Loucy (cell line): ENCODE measurements around the gene SLC35F1.

ENCODE experiments used
- H2AFZ ChIP-seq: fragments of 200-600 bp; sonication (generic); 2 replicates; pipeline ENCODE4 v1.6.0; 2016; ENCODE audit warnings: antibody characterized with exemption, mild to moderate bottlenecking, low read length, moderate library complexity
- H3F3A ChIP-seq: fragments of 200-600 bp; 2 replicates; pipeline ENCODE4 v1.6.0; 2016; ENCODE audit warnings: antibody characterized with exemption, low read depth, mild to moderate bottlenecking
- H3K27me3 ChIP-seq: fragments of 200-600 bp; sonication (generic); 2 replicates; pipeline ENCODE4 v1.6.1; 2014; ENCODE audit warnings: low read length, mild to moderate bottlenecking; ENCODE audit not compliant: insufficient read depth, poor library complexity, severe bottlenecking
- H3K36me3 ChIP-seq: fragments of 200-600 bp; sonication (generic); 2 replicates; pipeline ENCODE4 v1.6.1; 2016; ENCODE audit warnings: low read length; ENCODE audit not compliant: insufficient read depth
- H3K4me1 ChIP-seq: fragments of 200-600 bp; sonication (generic); 2 replicates; pipeline ENCODE4 v1.5.1; 2014; ENCODE audit warnings: low read length, mild to moderate bottlenecking; ENCODE audit not compliant: insufficient read depth, poor library complexity, severe bottlenecking
- H3K4me2 ChIP-seq: fragments of 200-600 bp; sonication (generic); 2 replicates; pipeline ENCODE4 v1.6.0; 2014; ENCODE audit warnings: antibody characterized with exemption, low read length, low read depth, mild to moderate bottlenecking; ENCODE audit not compliant: poor library complexity, severe bottlenecking
- H3K4me3 ChIP-seq: fragments of 200-600 bp; sonication (generic); 2 replicates; pipeline ENCODE4 v1.5.1; 2014; ENCODE audit warnings: low read length, mild to moderate bottlenecking, mixed read lengths; ENCODE audit not compliant: poor library complexity, severe bottlenecking
- H3K79me2 ChIP-seq: fragments of 200-600 bp; sonication (generic); 2 replicates; pipeline ENCODE4 v1.6.1; 2014; ENCODE audit warnings: low read length; ENCODE audit not compliant: insufficient read depth
- H3K9ac ChIP-seq: fragments of 200-600 bp; sonication (generic); 2 replicates; pipeline ENCODE4 v1.6.0; 2014; ENCODE audit warnings: mild to moderate bottlenecking, low read depth, low read length, moderate library complexity; ENCODE audit not compliant: poor library complexity, severe bottlenecking
- H3K9me2 ChIP-seq: fragments of 200-600 bp; sonication (generic); replicated peaks from 2 replicates; pipeline ENCODE4 v1.6.1; 2016; ENCODE audit warnings: low read depth, low read length, mixed read lengths
- H3K9me3 ChIP-seq: fragments of 200-600 bp; sonication (generic); 2 replicates; pipeline ENCODE4 v1.6.1; 2014; ENCODE audit warnings: mild to moderate bottlenecking, antibody characterized with exemption, low read length, low read depth; ENCODE audit not compliant: insufficient read depth
- H4K20me1 ChIP-seq: fragments of 200-600 bp; sonication (generic); 2 replicates; pipeline ENCODE4 v1.6.0; 2014; ENCODE audit warnings: antibody characterized with exemption, low read length, mild to moderate bottlenecking; ENCODE audit not compliant: insufficient read depth, poor library complexity, severe bottlenecking
- EZH2phosphoT487 ChIP-seq: fragments of 200-600 bp; IDR thresholded peaks from 2 replicates; pipeline ENCODE4 v1.6.1; 2018; ENCODE audit warnings: antibody characterized with exemption, mild to moderate bottlenecking, moderate library complexity, borderline replicate concordance
- TF ChIP-seq, protein P1 (sequence below): fragments of 200-600 bp; sonication (generic); conservative IDR thresholded peaks from 2 replicates; pipeline ENCODE4 v1.5.1; 2014; ENCODE audit warnings: mild to moderate bottlenecking, antibody characterized with exemption, low read length

SLC35F1 gene

DNA sequence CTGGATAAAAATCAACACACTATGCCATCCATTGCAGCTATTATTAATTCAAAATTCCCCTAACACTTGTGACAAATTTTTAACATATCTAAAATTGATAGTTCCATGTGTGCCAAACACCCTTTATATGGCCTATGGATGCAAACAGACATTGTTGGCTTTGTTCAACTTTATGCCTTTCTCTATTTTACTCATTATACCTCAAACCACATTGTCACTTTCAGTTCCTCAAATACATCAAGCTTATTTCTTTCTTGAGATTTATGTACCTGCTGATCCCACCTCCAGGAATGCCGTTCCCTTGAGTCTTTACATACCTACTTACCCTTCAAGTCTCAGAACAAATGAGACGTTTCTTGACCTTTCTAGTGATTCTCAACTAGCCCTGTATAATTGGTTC is 447.6 kb downstream of the SLC35F1 start:
- Histone ChIP-seq H3F3A (no peaks in the 10 kb centered on the region), H3K4me3 (no peak overlapping the region), H3K4me2 (no peak overlapping the region), H3K9me2 (no peaks in the 10 kb centered on the region), H4K20me1 (no peaks in the 10 kb centered on the region), H3K4me1 (no peaks in the 10 kb centered on the region), H2AFZ (no peak overlapping the region), H3K36me3 (no peaks in the 10 kb centered on the region), H3K79me2 (no peaks in the 10 kb centered on the region), H3K9me3 (no peaks in the 10 kb centered on the region), H3K9ac (no peak overlapping the region), H3K27me3 (no peaks in the 10 kb centered on the region)
- no peak for TF ChIP-seq EZH2phosphoT487
- TF ChIP-seq, protein P1, sequence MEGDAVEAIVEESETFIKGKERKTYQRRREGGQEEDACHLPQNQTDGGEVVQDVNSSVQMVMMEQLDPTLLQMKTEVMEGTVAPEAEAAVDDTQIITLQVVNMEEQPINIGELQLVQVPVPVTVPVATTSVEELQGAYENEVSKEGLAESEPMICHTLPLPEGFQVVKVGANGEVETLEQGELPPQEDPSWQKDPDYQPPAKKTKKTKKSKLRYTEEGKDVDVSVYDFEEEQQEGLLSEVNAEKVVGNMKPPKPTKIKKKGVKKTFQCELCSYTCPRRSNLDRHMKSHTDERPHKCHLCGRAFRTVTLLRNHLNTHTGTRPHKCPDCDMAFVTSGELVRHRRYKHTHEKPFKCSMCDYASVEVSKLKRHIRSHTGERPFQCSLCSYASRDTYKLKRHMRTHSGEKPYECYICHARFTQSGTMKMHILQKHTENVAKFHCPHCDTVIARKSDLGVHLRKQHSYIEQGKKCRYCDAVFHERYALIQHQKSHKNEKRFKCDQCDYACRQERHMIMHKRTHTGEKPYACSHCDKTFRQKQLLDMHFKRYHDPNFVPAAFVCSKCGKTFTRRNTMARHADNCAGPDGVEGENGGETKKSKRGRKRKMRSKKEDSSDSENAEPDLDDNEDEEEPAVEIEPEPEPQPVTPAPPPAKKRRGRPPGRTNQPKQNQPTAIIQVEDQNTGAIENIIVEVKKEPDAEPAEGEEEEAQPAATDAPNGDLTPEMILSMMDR = no peak

DNA sequence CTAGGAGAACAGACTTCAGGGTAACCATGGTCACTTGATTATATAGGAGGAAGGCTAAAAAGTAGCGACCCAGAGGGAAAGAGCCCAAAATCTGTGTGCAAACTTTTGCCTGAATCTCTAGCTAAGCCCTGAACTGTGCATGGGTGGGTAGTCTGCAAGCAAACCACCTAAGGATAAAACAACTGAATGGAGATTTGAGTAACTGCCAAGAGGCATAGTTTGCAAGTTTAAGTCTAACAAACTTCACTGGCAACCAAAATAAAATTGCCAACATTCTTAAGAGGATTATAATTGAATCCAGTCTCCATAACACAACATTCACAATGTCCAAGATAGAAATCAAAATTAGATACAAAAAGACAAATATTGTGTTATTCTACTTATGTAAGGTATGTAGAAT is 449.0 kb downstream of the SLC35F1 start:
- no peak overlapping the region for H3K9ac ChIP-seq
- H3K4me2 ChIP-seq = no peak overlapping the region
- no peaks in the 10 kb centered on the region for H3K4me1 ChIP-seq
- H4K20me1 ChIP-seq = no peaks in the 10 kb centered on the region
- H3K79me2 ChIP-seq = no peaks in the 10 kb centered on the region
- H3K4me3 ChIP-seq = no peak overlapping the region
- H3F3A ChIP-seq = no peaks in the 10 kb centered on the region
- no peaks in the 10 kb centered on the region for H3K9me2 ChIP-seq
- no peaks in the 10 kb centered on the region for H3K27me3 ChIP-seq
- no peak overlapping the region for H2AFZ ChIP-seq
- no peaks in the 10 kb centered on the region for H3K36me3 ChIP-seq
- no peaks in the 10 kb centered on the region for H3K9me3 ChIP-seq
- TF ChIP-seq, protein P1 = no peak
- TF ChIP-seq EZH2phosphoT487 = no peak

DNA sequence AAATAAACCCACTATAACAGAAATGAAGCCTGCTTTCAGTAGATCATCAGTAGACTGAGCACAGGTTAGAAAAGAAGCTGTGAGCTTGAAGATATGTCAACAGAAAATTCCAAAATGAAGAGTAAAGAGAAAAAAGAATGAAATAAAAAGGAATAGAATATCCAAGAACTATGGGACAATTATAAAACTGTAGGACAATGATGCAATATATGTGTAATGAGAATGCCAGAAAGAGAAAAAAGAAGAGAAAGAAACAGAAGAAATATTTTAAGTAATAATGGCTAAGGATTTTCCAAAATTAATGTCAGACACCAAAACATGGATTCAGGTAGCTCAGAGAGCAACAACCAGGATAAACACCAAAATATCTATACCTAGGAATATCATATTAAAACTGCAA is 449.6 kb downstream of the SLC35F1 start:
- Histone ChIP-seq H3K9me2 (no peaks in the 10 kb centered on the region), H2AFZ (no peak overlapping the region), H3F3A (no peaks in the 10 kb centered on the region), H3K79me2 (no peaks in the 10 kb centered on the region), H3K9ac (no peak overlapping the region), H3K4me1 (no peaks in the 10 kb centered on the region), H3K4me2 (no peak overlapping the region), H3K9me3 (no peaks in the 10 kb centered on the region), H3K27me3 (no peaks in the 10 kb centered on the region), H4K20me1 (no peaks in the 10 kb centered on the region), H3K36me3 (no peaks in the 10 kb centered on the region), H3K4me3 (no peak overlapping the region)
- no peak for TF ChIP-seq EZH2phosphoT487
- TF ChIP-seq, protein P1 = no peak
